Measurements from ENCODE around the gene CCDC57.

- TF ChIP-seq CTCF (IDR thresholded peaks at IDR 0.05; ENCODE audit: borderline replicate concordance, extremely low read depth, low read length, poor library complexity, severe bottlenecking) = no peak
- no peak for TF ChIP-seq EZH2 (IDR thresholded peaks at IDR 0.05; ENCODE audit: borderline replicate concordance, low read depth, low read length, severe bottlenecking)
Observed at GRCh38 chr17:82112181-82112913, 100.3 kb downstream of the CCDC57 start.
